GM10266 (cell line): Measurements from ENCODE around the gene RBFOX2.

Experiments used
- DNase-seq: peaks from one replicate; pipeline ENCODE4 v3.0.0; 2012; ENCODE audit errors: extremely low spot score
- TF ChIP-seq, protein P1 (sequence below): IDR thresholded peaks from 2 replicates; pipeline ENCODE4 v1.5.1; 2012; ENCODE audit warnings: mild to moderate bottlenecking, low read depth; ENCODE audit not compliant: control insufficient read depth, insufficient read depth; ENCODE audit errors: missing control alignments

Gene RBFOX2

DNA sequence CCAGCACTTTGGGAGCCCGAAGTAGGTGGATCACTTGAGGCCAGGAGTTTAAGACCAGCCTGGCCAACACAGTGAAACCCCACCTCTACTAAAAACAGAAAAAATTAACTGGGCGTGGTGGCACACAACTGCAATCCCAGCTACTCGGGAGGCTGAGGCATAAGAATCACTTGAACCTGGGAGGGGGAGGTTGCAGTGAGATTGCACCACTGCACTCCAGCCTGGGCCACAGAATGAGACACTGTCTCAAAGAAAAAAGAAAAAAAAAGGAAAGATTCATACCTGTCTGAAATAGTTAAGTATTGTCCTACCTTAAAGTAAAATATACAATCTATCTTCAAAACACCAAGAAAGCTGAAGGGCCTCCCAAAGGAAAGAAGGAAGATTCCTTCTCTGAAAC, 20.1 kb downstream of the RBFOX2 start:
- DNase-seq, result no peak
- TF ChIP-seq, protein P1, sequence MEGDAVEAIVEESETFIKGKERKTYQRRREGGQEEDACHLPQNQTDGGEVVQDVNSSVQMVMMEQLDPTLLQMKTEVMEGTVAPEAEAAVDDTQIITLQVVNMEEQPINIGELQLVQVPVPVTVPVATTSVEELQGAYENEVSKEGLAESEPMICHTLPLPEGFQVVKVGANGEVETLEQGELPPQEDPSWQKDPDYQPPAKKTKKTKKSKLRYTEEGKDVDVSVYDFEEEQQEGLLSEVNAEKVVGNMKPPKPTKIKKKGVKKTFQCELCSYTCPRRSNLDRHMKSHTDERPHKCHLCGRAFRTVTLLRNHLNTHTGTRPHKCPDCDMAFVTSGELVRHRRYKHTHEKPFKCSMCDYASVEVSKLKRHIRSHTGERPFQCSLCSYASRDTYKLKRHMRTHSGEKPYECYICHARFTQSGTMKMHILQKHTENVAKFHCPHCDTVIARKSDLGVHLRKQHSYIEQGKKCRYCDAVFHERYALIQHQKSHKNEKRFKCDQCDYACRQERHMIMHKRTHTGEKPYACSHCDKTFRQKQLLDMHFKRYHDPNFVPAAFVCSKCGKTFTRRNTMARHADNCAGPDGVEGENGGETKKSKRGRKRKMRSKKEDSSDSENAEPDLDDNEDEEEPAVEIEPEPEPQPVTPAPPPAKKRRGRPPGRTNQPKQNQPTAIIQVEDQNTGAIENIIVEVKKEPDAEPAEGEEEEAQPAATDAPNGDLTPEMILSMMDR, result no peak

DNA sequence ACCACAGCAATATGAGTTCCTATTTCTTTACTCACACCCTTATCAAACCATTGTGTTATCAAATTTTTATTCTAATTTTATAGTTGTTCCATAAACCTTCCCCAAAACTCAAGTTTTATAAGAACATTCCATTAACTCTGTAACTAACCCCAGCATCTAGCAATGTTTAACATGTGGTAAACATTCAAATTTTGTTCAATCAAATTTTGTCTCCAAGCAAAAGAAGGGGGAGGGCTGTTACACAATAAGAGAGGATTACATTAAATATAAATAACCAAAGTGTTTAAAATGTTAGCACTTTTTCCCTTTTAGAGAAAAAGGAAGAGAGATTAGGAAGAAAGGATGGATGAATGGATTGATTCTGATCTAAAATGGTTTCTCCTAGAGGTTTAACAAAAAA, 20.5 kb downstream of the RBFOX2 start:
- TF ChIP-seq, protein P1, result no peak
- DNase-seq, result no peak

DNA sequence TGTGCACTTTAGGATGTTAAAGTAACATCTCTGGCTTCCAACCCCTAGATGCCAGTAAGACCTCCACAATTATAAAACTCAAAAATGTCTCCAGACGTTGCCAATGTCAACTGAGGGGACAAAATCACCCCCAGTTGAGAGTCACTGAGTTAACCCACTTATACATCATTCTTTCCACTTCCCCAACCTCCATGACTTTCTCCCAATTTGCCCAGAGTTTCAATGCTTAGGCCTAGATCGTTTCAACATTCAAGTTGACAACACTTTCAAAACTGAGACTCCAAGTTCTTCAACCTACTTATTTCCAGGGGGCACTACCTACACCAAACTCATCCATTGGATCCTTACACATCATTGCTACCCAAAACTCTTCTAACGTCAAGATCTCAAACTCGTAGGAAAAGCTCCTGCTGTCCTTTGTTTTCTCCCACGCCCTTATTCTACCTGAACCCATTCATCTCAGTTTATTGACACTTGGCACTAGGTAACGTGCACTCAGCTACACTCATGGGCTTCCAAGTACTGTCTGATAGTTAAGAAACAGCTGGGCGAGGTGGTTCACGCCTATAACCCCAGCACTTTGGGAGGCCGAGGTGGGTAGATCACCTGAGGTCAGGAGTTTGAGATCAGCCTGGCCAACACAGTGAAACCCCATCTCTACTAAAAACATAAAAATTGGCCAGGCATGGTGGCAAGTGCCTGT, 24.5 kb downstream of the RBFOX2 start:
- DNase-seq, result no peak
- TF ChIP-seq, protein P1, result no peak

DNA sequence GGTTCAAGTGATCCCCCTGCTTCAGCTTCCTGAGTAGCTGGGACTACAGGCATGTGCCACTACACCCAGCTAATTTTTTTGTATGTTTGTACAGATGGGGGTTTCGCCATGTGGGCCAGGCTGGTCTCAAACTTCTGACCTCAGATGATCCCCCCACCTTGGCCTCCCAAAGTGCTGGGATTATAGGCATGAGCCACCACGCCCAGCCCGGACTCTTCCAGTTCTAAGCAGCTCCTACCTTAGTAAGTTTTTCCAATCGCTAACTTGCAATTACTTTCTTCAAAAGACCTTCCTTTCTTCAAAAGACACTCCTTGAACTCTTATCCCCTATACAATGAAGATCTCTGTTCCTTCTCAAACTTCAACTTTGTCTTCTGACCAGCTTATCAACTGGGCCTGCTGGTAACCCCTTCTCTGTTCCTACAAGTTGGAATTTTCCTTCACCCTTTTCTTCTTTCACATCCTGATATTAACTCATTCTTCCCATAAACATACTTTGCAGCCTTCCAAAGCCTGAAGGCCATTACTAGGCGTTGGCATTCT, 25.8 kb downstream of the RBFOX2 start:
- no peak for DNase-seq
- TF ChIP-seq, protein P1, result no peak

DNA sequence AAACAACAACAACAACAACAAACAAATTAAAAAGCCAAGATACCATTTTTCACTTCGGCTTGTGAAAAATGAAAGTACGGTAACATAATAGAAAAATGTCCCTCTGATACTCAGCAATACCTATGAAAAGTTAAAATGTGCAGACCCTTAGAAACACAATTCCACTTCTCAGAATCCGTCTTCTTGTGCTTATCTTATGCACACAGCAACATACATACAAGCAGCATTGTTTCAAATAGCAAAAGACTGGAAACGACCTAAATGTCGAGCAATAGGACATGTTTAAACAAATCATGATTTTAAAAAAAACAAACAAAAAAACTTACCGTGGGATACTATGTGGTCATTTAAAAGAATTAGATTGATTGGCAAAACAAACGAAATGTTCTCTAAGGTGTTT, 26.5 kb downstream of the RBFOX2 start:
- TF ChIP-seq, protein P1, result no peak
- no peak for DNase-seq

DNA sequence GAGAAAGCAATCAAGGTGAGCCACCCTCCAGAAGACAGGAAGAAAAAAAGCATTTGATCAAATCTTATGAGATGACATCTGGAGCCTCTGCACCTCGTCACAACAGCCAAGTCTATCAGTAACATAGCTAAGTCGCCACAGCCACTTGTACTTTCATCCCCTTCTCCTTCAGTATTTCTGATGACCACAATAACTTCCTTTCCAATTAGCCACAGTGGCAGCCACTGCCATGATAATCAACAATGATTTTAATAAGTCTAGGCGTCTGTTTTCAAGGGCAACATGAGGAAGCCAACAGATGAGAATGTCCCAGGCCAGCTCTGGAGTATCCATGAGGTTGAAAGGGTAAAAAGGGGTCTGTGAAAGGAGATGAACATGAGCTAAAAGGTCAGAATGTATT, 29.9 kb downstream of the RBFOX2 start:
- DNase-seq, result no peak
- TF ChIP-seq, protein P1, result no peak

DNA sequence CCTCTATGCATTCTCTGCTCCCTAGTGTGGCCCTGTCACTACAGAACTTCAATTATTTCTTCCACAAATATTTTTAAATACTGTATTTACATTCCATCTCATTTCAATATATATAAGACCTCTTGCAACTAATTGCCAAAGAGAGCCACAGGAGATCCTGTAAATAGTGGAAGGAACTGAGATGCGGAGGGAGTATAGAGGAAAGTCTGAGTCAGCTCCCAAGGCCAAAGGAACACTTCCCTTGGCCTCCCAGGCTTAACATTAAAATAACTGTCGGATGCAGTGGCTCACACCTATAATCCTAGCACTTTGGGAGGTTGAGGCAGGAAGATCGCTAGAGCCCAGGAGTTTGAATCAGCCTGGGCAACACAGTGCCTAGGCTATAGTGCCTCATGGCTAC, 31.2 kb downstream of the RBFOX2 start:
- no peak for DNase-seq
- TF ChIP-seq, protein P1, result no peak
